Melanocyte of skin (primary cell): Measurements from ENCODE around the gene STEAP1. TPM values are rescaled to one million over a fixed set of nuclear protein-coding genes. Genes with fewer than 3 reads are reported as not detected.

Experiments
- total RNA-seq, 2 donors: library from RNA; depleted of rRNA; stranded (reverse); fragments of >200 nt; gene quantifications; 2 replicates each; pipeline ENCODE4 v1.2.3, GENCODE V29; 2012

STEAP1 gene
- 10 to 100 TPM in 1 of 2 donors, 1 to 10 TPM in 1; 7.9 to 12.7 TPM for total RNA-seq

GRCh38 chr7:90153943-90154771 is at the start of gene STEAP1:
STEAP1 (plus strand) TSS chr7:90154469; CDS start chr7:90159789, 5,320 bp downstream.

GRCh38 chr7:90211391-90212148 is 57.3 kb downstream of the STEAP1 start, which contains the start of gene STEAP2:
STEAP2 (plus strand) TSS chr7:90211740; CDS start chr7:90225083, 13,343 bp downstream.

Other genes starting within 250 kb of the STEAP1 start
- gene STEAP2, start 57.3 kb downstream of the STEAP1 start, total RNA-seq = 1 to 10 TPM in 1 of 2 donors, under 1 TPM in 1; 0.67 to 1.4 TPM
- 1 to 10 TPM in 1 of 2 donors, under 1 TPM in 1; 1.00 to 1.4 TPM for gene CFAP69, start 90.7 kb downstream of the STEAP1 start, total RNA-seq
- not detected for gene FAM237B, start 166.8 kb downstream of the STEAP1 start, total RNA-seq
- gene GTPBP10, start 192.2 kb downstream of the STEAP1 start, total RNA-seq = 10 to 100 TPM; 13.7 to 18.9 TPM
- 10 to 100 TPM; 29.6 to 45.0 TPM for gene CLDN12, start 249.0 kb downstream of the STEAP1 start, total RNA-seq